Measurements from ENCODE around the gene S100B.

Gene S100B

GRCh38 chr21:46626975-46627501, 22.2 kb upstream of the S100B start:
- H3K4me1 ChIP-seq (ENCODE audit: control insufficient read depth, insufficient read depth, low read length): peaks cover under 1% of the 10 kb centered on the region; the same call in 1 of the 2 replicates
- no peak overlapping the region for H3K27ac ChIP-seq (ENCODE audit: low read depth, low read length)
- H3K27me3 ChIP-seq (ENCODE audit: control insufficient read depth, insufficient read depth, low read length): no peaks in the 10 kb centered on the region
- H3K36me3 ChIP-seq (ENCODE audit: control insufficient read depth, insufficient read depth, low read length): no peaks in the 10 kb centered on the region
- H3K9ac ChIP-seq (ENCODE audit: low read length): no peak overlapping the region
- no peak overlapping the region for H3K4me3 ChIP-seq (ENCODE audit: low read depth, low read length)
- H3K9me3 ChIP-seq (ENCODE audit: control insufficient read depth, insufficient read depth, low read depth, low read length): peaks cover 19% of the 10 kb centered on the region

DNA sequence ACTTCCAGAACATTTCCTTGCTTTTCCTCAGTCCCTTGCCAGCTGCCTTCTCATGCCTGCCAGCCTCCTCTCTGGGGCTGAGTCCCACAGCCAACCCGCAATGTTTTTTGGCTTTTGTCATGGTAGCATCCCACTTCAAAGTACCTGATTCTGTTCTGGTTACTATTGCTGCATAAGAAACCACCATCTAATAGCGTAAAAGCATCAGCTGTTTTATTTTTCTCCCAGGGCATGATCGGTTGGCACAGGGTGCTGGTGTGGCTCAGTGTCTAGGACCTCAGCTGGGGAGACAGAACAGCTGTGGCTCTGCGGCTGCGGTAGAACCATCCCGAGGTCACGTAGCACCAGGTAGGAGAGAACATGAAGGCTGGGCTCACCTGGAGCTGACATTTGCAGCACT, 21.7 kb upstream of the S100B start:
- H3K4me3 ChIP-seq (ENCODE audit: low read depth, low read length): no peak overlapping the region
- no peaks in the 10 kb centered on the region for H3K4me1 ChIP-seq (ENCODE audit: control insufficient read depth, insufficient read depth, low read length)
- no peaks in the 10 kb centered on the region for H3K27me3 ChIP-seq (ENCODE audit: control insufficient read depth, insufficient read depth, low read length)
- peaks cover 19% of the 10 kb centered on the region for H3K9me3 ChIP-seq (ENCODE audit: control insufficient read depth, insufficient read depth, low read depth, low read length)
- no peaks in the 10 kb centered on the region for H3K36me3 ChIP-seq (ENCODE audit: control insufficient read depth, insufficient read depth, low read length)
- no peak overlapping the region for H3K9ac ChIP-seq (ENCODE audit: low read length)
- H3K27ac ChIP-seq (ENCODE audit: low read depth, low read length): no peak overlapping the region

GRCh38 chr21:46625759-46626158, 20.9 kb upstream of the S100B start:
- Histone ChIP-seq H3K36me3 (ENCODE audit: control insufficient read depth, insufficient read depth, low read length) (no peaks in the 10 kb centered on the region), H3K9ac (ENCODE audit: low read length) (no peak overlapping the region), H3K4me3 (ENCODE audit: low read depth, low read length) (no peak overlapping the region), H3K4me1 (ENCODE audit: control insufficient read depth, insufficient read depth, low read length) (no peaks in the 10 kb centered on the region), H3K27me3 (ENCODE audit: control insufficient read depth, insufficient read depth, low read length) (no peaks in the 10 kb centered on the region), H3K9me3 (ENCODE audit: control insufficient read depth, insufficient read depth, low read depth, low read length) (peaks cover 19% of the 10 kb centered on the region), H3K27ac (ENCODE audit: low read depth, low read length) (no peak overlapping the region)

DNA sequence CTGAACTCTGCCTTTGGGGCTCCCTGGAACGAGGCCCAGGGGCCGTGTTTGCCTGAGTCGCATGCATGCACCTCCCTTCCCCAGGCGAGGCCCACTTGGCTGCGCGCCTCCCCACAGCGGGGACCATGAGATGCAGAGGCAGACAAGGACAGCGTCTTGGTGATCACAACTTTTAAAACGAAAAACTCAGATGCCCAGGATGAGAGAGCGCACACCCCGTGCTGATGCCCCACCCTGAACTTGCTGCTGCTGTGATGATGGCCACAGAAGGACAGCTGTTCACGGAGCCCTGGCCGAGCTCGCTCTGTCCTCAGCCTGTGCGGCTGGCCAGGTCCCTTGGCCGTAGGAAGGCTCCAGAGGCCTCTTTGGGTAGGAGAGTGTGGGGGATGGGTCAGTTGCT, 19.2 kb upstream of the S100B start:
- no peak overlapping the region for H3K27ac ChIP-seq (ENCODE audit: low read depth, low read length)
- peaks cover 19% of the 10 kb centered on the region for H3K9me3 ChIP-seq (ENCODE audit: control insufficient read depth, insufficient read depth, low read depth, low read length)
- no peak overlapping the region for H3K4me3 ChIP-seq (ENCODE audit: low read depth, low read length)
- H3K9ac ChIP-seq (ENCODE audit: low read length): no peak overlapping the region
- H3K36me3 ChIP-seq (ENCODE audit: control insufficient read depth, insufficient read depth, low read length): no peaks in the 10 kb centered on the region
- no peaks in the 10 kb centered on the region for H3K27me3 ChIP-seq (ENCODE audit: control insufficient read depth, insufficient read depth, low read length)
- H3K4me1 ChIP-seq (ENCODE audit: control insufficient read depth, insufficient read depth, low read length): no peaks in the 10 kb centered on the region

DNA sequence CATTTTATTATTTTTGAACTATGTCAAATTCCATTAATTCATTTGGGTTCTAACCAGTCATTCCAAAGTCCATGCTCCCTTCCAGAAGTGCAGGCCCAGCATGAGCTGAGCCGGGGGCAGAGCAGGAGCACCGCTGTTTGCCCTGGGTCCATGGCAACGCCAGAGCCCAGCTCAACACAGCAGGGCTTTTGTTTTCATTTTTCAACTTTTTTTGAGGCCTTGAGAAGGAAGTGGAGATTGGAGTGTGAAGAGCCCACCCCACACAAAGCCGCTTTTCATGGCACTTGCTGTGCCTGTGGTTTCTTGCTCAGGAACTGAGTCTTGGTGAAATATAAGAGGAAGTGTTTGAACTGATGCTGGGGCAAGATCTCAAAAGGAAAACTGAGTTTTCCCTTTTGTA, 17.3 kb upstream of the S100B start:
- Histone ChIP-seq H3K36me3 (ENCODE audit: control insufficient read depth, insufficient read depth, low read length) (no peaks in the 10 kb centered on the region), H3K4me3 (ENCODE audit: low read depth, low read length) (no peak overlapping the region), H3K27ac (ENCODE audit: low read depth, low read length) (no peak overlapping the region), H3K4me1 (ENCODE audit: control insufficient read depth, insufficient read depth, low read length) (no peaks in the 10 kb centered on the region), H3K9me3 (ENCODE audit: control insufficient read depth, insufficient read depth, low read depth, low read length) (peaks cover 19% of the 10 kb centered on the region), H3K27me3 (ENCODE audit: control insufficient read depth, insufficient read depth, low read length) (no peaks in the 10 kb centered on the region), H3K9ac (ENCODE audit: low read length) (no peak overlapping the region)

DNA sequence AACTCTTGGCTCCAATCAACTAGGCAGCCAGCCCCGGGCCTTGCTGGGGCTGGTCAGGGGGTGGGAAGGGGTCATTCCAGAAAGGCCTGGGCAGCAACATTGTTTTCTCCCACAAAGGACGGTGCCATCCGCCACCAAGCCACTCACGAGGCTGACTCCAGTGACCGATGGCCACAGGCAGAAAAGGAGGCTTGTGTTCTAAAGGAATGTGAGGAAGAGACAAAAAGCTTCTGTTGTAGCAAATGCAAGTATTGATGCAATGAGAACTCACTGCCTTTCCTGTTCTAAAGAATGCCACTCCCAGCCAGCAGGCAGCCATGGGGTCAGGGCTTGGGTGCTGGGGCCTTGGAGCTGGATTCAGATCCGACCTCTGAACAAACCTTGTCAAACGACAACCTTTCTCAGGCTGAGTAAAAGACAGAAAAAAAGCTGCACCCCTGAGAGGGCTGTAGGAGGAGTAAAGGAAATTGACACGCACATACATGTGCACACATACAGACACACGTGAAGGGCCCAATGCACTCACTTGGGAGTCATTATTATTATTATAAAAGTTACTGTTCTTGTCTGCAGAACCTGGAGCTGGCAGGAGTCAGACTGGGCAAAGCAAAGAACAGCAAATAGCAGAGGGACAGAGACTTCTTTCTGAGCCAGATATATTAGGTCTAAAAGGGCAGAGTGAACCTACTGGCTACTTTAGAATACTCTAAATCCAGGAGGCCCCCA, 16.7 kb upstream of the S100B start:
- H3K9ac ChIP-seq (ENCODE audit: low read length): no peak overlapping the region
- peaks cover 16% of the 10 kb centered on the region for H3K9me3 ChIP-seq (ENCODE audit: control insufficient read depth, insufficient read depth, low read depth, low read length)
- H3K4me1 ChIP-seq (ENCODE audit: control insufficient read depth, insufficient read depth, low read length): no peaks in the 10 kb centered on the region
- H3K27ac ChIP-seq (ENCODE audit: low read depth, low read length): no peak overlapping the region
- H3K4me3 ChIP-seq (ENCODE audit: low read depth, low read length): no peak overlapping the region
- no peaks in the 10 kb centered on the region for H3K36me3 ChIP-seq (ENCODE audit: control insufficient read depth, insufficient read depth, low read length)
- no peaks in the 10 kb centered on the region for H3K27me3 ChIP-seq (ENCODE audit: control insufficient read depth, insufficient read depth, low read length)

DNA sequence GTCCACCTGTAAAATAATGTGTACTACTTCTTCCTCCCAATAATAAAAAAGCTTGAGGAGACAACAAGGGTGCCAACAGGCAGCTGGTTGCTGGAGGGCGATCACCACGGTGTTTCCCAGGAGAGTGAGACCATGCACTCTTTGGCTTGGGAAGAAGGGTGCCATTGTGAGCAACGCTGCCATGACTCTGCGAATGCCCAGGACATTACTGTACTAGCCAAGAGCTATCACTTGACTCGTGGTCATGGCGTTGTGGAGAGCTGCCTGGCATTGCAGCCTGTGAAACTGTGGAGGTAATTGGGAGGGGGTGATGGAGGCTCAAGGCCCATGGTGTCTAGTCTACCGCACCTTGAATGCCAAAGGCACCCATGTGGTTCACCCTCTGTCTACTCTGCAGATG, 16.0 kb upstream of the S100B start:
- no peak overlapping the region for H3K9ac ChIP-seq (ENCODE audit: low read length)
- no peaks in the 10 kb centered on the region for H3K36me3 ChIP-seq (ENCODE audit: control insufficient read depth, insufficient read depth, low read length)
- no peak overlapping the region for H3K27ac ChIP-seq (ENCODE audit: low read depth, low read length)
- no peaks in the 10 kb centered on the region for H3K4me1 ChIP-seq (ENCODE audit: control insufficient read depth, insufficient read depth, low read length)
- H3K4me3 ChIP-seq (ENCODE audit: low read depth, low read length): no peak overlapping the region
- H3K9me3 ChIP-seq (ENCODE audit: control insufficient read depth, insufficient read depth, low read depth, low read length): peaks cover 9% of the 10 kb centered on the region
- H3K27me3 ChIP-seq (ENCODE audit: control insufficient read depth, insufficient read depth, low read length): no peaks in the 10 kb centered on the region

GRCh38 chr21:46619846-46620245, 15.0 kb upstream of the S100B start:
- Histone ChIP-seq H3K27me3 (ENCODE audit: control insufficient read depth, insufficient read depth, low read length) (no peaks in the 10 kb centered on the region), H3K36me3 (ENCODE audit: control insufficient read depth, insufficient read depth, low read length) (no peaks in the 10 kb centered on the region), H3K4me3 (ENCODE audit: low read depth, low read length) (no peak overlapping the region), H3K4me1 (ENCODE audit: control insufficient read depth, insufficient read depth, low read length) (no peaks in the 10 kb centered on the region), H3K9ac (ENCODE audit: low read length) (no peak overlapping the region), H3K9me3 (ENCODE audit: control insufficient read depth, insufficient read depth, low read depth, low read length) (peaks cover under 1% of the 10 kb centered on the region; the same call in 1 of the 2 replicates), H3K27ac (ENCODE audit: low read depth, low read length) (no peak overlapping the region)

GRCh38 chr21:46618738-46619379, 14.0 kb upstream of the S100B start:
- Histone ChIP-seq H3K27ac (ENCODE audit: low read depth, low read length) (no peak overlapping the region), H3K27me3 (ENCODE audit: control insufficient read depth, insufficient read depth, low read length) (no peaks in the 10 kb centered on the region), H3K4me1 (ENCODE audit: control insufficient read depth, insufficient read depth, low read length) (no peaks in the 10 kb centered on the region), H3K9ac (ENCODE audit: low read length) (no peak overlapping the region), H3K36me3 (ENCODE audit: control insufficient read depth, insufficient read depth, low read length) (no peaks in the 10 kb centered on the region), H3K9me3 (ENCODE audit: control insufficient read depth, insufficient read depth, low read depth, low read length) (no peaks in the 10 kb centered on the region), H3K4me3 (ENCODE audit: low read depth, low read length) (no peak overlapping the region)

GRCh38 chr21:46617267-46618051, 12.6 kb upstream of the S100B start:
- Histone ChIP-seq H3K9ac (ENCODE audit: low read length) (no peak overlapping the region), H3K4me1 (ENCODE audit: control insufficient read depth, insufficient read depth, low read length) (no peaks in the 10 kb centered on the region), H3K27me3 (ENCODE audit: control insufficient read depth, insufficient read depth, low read length) (no peaks in the 10 kb centered on the region), H3K36me3 (ENCODE audit: control insufficient read depth, insufficient read depth, low read length) (no peaks in the 10 kb centered on the region), H3K27ac (ENCODE audit: low read depth, low read length) (no peak overlapping the region), H3K4me3 (ENCODE audit: low read depth, low read length) (no peak overlapping the region), H3K9me3 (ENCODE audit: control insufficient read depth, insufficient read depth, low read depth, low read length) (no peaks in the 10 kb centered on the region)

DNA sequence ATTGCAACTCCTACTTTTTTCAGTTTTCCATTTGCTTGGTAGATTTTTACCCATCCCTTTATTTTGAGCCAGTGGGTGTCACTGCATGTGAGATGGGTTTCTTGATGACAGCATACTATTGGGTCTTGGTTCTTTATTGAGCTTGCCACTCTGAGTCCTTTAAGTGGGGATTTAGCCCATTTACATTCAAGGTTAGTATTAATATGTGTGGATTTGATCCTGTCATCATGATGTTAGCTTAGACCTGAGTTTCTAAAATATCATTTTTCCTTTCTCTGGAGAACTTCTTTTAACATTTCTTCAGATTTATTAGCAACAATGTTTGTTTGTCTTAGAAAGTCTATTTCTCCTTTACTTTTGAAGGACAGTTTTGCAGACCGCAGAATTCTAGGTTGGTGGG, 11.8 kb upstream of the S100B start:
- no peaks in the 10 kb centered on the region for H3K4me1 ChIP-seq (ENCODE audit: control insufficient read depth, insufficient read depth, low read length)
- H3K27me3 ChIP-seq (ENCODE audit: control insufficient read depth, insufficient read depth, low read length): no peaks in the 10 kb centered on the region
- no peaks in the 10 kb centered on the region for H3K9me3 ChIP-seq (ENCODE audit: control insufficient read depth, insufficient read depth, low read depth, low read length)
- H3K9ac ChIP-seq (ENCODE audit: low read length): no peak overlapping the region
- H3K4me3 ChIP-seq (ENCODE audit: low read depth, low read length): no peak overlapping the region
- H3K27ac ChIP-seq (ENCODE audit: low read depth, low read length): no peak overlapping the region
- H3K36me3 ChIP-seq (ENCODE audit: control insufficient read depth, insufficient read depth, low read length): no peaks in the 10 kb centered on the region

Data from HUES6 (cell line).